SH-SY5Y (cell line): ENCODE measurements around the gene FRMD4A.

Source experiments
- GATA2 ChIP-seq: IDR thresholded peaks from 2 replicates; pipeline ENCODE4 v1.6.1; 2011; ENCODE audit warnings: mild to moderate bottlenecking, low read depth, low read length
- GATA3 ChIP-seq: IDR thresholded peaks from 2 replicates; pipeline ENCODE4 v1.6.1; 2011; ENCODE audit warnings: low read depth, mild to moderate bottlenecking, low read length, moderate library complexity

- no peak for TF ChIP-seq GATA3
- TF ChIP-seq GATA2: no peak
These were observed 717.9 kb downstream of the FRMD4A start for GRCh38 chr10:13612654-13613373.
